Iris pigment epithelial cell (primary cell): ENCODE results near the gene CSDE1.
A peak's percentile ranks its signal among the peaks of the same experiment; 100 is the strongest.

Source experiments
- DNase-seq: peaks from one replicate; pipeline ENCODE4 v3.0.0-alpha.2; 2011; ENCODE audit warnings: low read depth

The CSDE1 gene

GRCh38 chr1:114701931-114702330 is 55.9 kb downstream of the CSDE1 start:
- no peak for DNase-seq

GRCh38 chr1:114700036-114700600 is 57.7 kb downstream of the CSDE1 start:
- no peak for DNase-seq

GRCh38 chr1:114696810-114697209 is 61.0 kb downstream of the CSDE1 start:
- no peak for DNase-seq

- peak; percentile 50 for DNase-seq
Observed at GRCh38 chr1:114695430-114696058, 62.2 kb downstream of the CSDE1 start, which contains the start of gene AMPD1. AMPD1 (minus strand) TSS chr1:114695546; CDS start chr1:114695471, 75 bp downstream.

GRCh38 chr1:114694540-114695310 is 63.1 kb downstream of the CSDE1 start:
- no peak for DNase-seq

GRCh38 chr1:114692947-114693346 is 64.8 kb downstream of the CSDE1 start:
- no peak for DNase-seq

- peak; percentile 20 for DNase-seq
Observed at GRCh38 chr1:114691061-114691460, 66.7 kb downstream of the CSDE1 start.

- DNase-seq = no peak
Observed at GRCh38 chr1:114690148-114690547, 67.6 kb downstream of the CSDE1 start.

- no peak for DNase-seq
Observed at GRCh38 chr1:114688526-114688925, 69.3 kb downstream of the CSDE1 start.

GRCh38 chr1:114685851-114686250 is 71.9 kb downstream of the CSDE1 start:
- no peak for DNase-seq

GRCh38 chr1:114677691-114678090 is 80.1 kb downstream of the CSDE1 start:
- no peak for DNase-seq

GRCh38 chr1:114676115-114676514 is 81.7 kb downstream of the CSDE1 start:
- DNase-seq = no peak

GRCh38 chr1:114671939-114672275 is 85.9 kb downstream of the CSDE1 start:
- no peak for DNase-seq

GRCh38 chr1:114671011-114671938 is 86.5 kb downstream of the CSDE1 start:
- peak; percentile 16 for DNase-seq

- DNase-seq = peak; percentile 90
Observed at GRCh38 chr1:114670083-114671010, 87.4 kb downstream of the CSDE1 start.

- DNase-seq = no peak
Observed at GRCh38 chr1:114669562-114670082, 88.2 kb downstream of the CSDE1 start, which contains the start of gene DENND2C. DENND2C (minus strand) TSS chr1:114670049; CDS start chr1:114625984, 44,065 bp downstream.

- peak; percentile 13 for DNase-seq
Observed at GRCh38 chr1:114668784-114669561, 88.8 kb downstream of the CSDE1 start.

- DNase-seq = no peak
Observed at GRCh38 chr1:114668373-114668772, 89.4 kb downstream of the CSDE1 start.

GRCh38 chr1:114666954-114667353 is 90.8 kb downstream of the CSDE1 start:
- no peak for DNase-seq
